GM19043 (cell line): ENCODE results near the gene SMIM32.

Experiments used
- ATAC-seq: cut with Tn5 transposase; IDR thresholded peaks from one replicate; pipeline ENCODE4 v1.9.1; 2021; ENCODE audit warnings: low read depth; ENCODE audit not compliant: unreplicated experiment

Gene SMIM32

GRCh38 chr5:136192526-136193321, at the start of gene SMIM32:
TSS of gene SMIM32 (minus strand) at chr5:136193162. CDS start at chr5:136192524, 638 bp downstream.
- ATAC-seq, result no peak

- peak; percentile 59 for ATAC-seq
Measured at GRCh38 chr5:136242611-136243010, 49.6 kb upstream of the SMIM32 start.

GRCh38 chr5:136242136-136242535, 49.2 kb upstream of the SMIM32 start:
- peak; percentile 43 for ATAC-seq

GRCh38 chr5:136240894-136241293, 47.9 kb upstream of the SMIM32 start:
- ATAC-seq, result no peak

- no peak for ATAC-seq
Measured at GRCh38 chr5:136236479-136237083, 43.6 kb upstream of the SMIM32 start.

GRCh38 chr5:136235321-136235720, 42.4 kb upstream of the SMIM32 start:
- no peak for ATAC-seq

GRCh38 chr5:136232316-136232715, 39.4 kb upstream of the SMIM32 start:
- ATAC-seq, result no peak

- no peak for ATAC-seq
Measured at GRCh38 chr5:136230176-136230575, 37.2 kb upstream of the SMIM32 start.

GRCh38 chr5:136228136-136228757, 35.3 kb upstream of the SMIM32 start:
- no peak for ATAC-seq

GRCh38 chr5:136226401-136226800, 33.4 kb upstream of the SMIM32 start:
- ATAC-seq, result no peak

GRCh38 chr5:136225796-136226195, 32.8 kb upstream of the SMIM32 start:
- no peak for ATAC-seq

- ATAC-seq, result no peak
Measured at GRCh38 chr5:136222580-136223235, 29.7 kb upstream of the SMIM32 start.

GRCh38 chr5:136221340-136221739, 28.4 kb upstream of the SMIM32 start:
- no peak for ATAC-seq

GRCh38 chr5:136216230-136216629, 23.3 kb upstream of the SMIM32 start:
- no peak for ATAC-seq

GRCh38 chr5:136215812-136216211, 22.9 kb upstream of the SMIM32 start:
- no peak for ATAC-seq

- ATAC-seq, result no peak
Measured at GRCh38 chr5:136213919-136214493, 21.0 kb upstream of the SMIM32 start.

GRCh38 chr5:136212252-136212721, 19.3 kb upstream of the SMIM32 start:
- peak; percentile 53 for ATAC-seq

- no peak for ATAC-seq
Measured at GRCh38 chr5:136211282-136212040, 18.5 kb upstream of the SMIM32 start.

GRCh38 chr5:136210259-136210658, 17.3 kb upstream of the SMIM32 start:
- no peak for ATAC-seq

GRCh38 chr5:136209346-136209910, 16.5 kb upstream of the SMIM32 start:
- ATAC-seq, result no peak
